Neural cell (in vitro differentiated cells): ENCODE results near the gene PALMD. TPM values are rescaled to one million over a fixed set of nuclear protein-coding genes. Genes with fewer than 3 reads are reported as not detected.

ENCODE experiments used
- H2AFZ ChIP-seq: fragments of 200-600, 300-800 bp; sonication (generic), shearing (Covaris generic); 2 replicates; pipeline ENCODE4 v1.6.0; 2014; ENCODE audit warnings: low read depth, mild to moderate bottlenecking, antibody characterized with exemption, low read length, moderate library complexity
- H3F3A ChIP-seq: fragments of 200-600 bp; shearing (Covaris generic); 2 replicates; pipeline ENCODE4 v1.6.1; 2016; ENCODE audit warnings: mild to moderate bottlenecking, moderate library complexity, mixed read lengths, antibody characterized with exemption, low read length; ENCODE audit not compliant: insufficient read depth, poor library complexity, severe bottlenecking
- H3K27ac ChIP-seq: fragments of 200-600, 300-800 bp; sonication (generic), shearing (Covaris generic); 2 replicates; pipeline ENCODE4 v1.5.1; 2014; ENCODE audit warnings: mild to moderate bottlenecking, low read length, moderate library complexity
- H3K27me3 ChIP-seq: fragments of 300-800, 200-600 bp; sonication (generic), shearing (Covaris generic); 2 replicates; pipeline ENCODE4 v1.6.0; 2014; ENCODE audit warnings: mild to moderate bottlenecking, low read depth, low read length, moderate library complexity; ENCODE audit not compliant: insufficient read depth
- H3K36me3 ChIP-seq: fragments of 300-800, 200-600 bp; sonication (generic), shearing (Covaris generic); 2 replicates; pipeline ENCODE4 v1.5.1; 2014; ENCODE audit warnings: mild to moderate bottlenecking, antibody characterized with exemption, low read length, moderate library complexity; ENCODE audit not compliant: insufficient read depth
- H3K4me2 ChIP-seq: fragments of 300-800, 200-600 bp; sonication (generic), shearing (Covaris generic); 2 replicates; pipeline ENCODE4 v1.6.0; 2014; ENCODE audit warnings: mild to moderate bottlenecking, low read length
- H3K4me3 ChIP-seq: fragments of 300-800, 200-600 bp; sonication (generic), shearing (Covaris generic); 2 replicates; pipeline ENCODE4 v1.5.1; 2014; ENCODE audit warnings: mild to moderate bottlenecking, low read length, moderate library complexity
- H3K79me2 ChIP-seq: fragments of 200-600 bp; shearing (Covaris generic); replicated peaks from 2 replicates; pipeline ENCODE4 v1.6.0; 2014; ENCODE audit warnings: mild to moderate bottlenecking, low read length, moderate library complexity; ENCODE audit not compliant: insufficient read depth
- H3K9ac ChIP-seq: fragments of 300-800, 200-600 bp; sonication (generic), shearing (Covaris generic); 2 replicates; pipeline ENCODE4 v1.6.1; 2016; ENCODE audit warnings: mild to moderate bottlenecking, low read length, mixed read lengths
- H3K9me2 ChIP-seq: fragments of 200-600 bp; shearing (Covaris generic); 2 replicates; pipeline ENCODE4 v1.6.1; 2016; ENCODE audit warnings: mild to moderate bottlenecking, low read length, mixed read lengths; ENCODE audit not compliant: insufficient read depth
- H3K9me3 ChIP-seq: fragments of 200-600, 300-800 bp; sonication (generic), shearing (Covaris generic); 2 replicates; pipeline ENCODE4 v1.6.1; 2016; ENCODE audit warnings: mild to moderate bottlenecking, mixed run types, low read length, moderate library complexity, mixed read lengths
- H4K20me1 ChIP-seq: fragments of 200-600 bp; shearing (Covaris generic); 2 replicates; pipeline ENCODE4 v1.6.1; 2016; ENCODE audit warnings: mild to moderate bottlenecking, mixed run types; ENCODE audit not compliant: insufficient read depth
- EP300 ChIP-seq: fragments of 450-650 bp; conservative IDR thresholded peaks from 2 replicates; pipeline ENCODE4 v1.6.1; 2014; ENCODE audit warnings: antibody characterized with exemption, mild to moderate bottlenecking, moderate library complexity; ENCODE audit not compliant: poor library complexity, severe bottlenecking
- EZH2 ChIP-seq: fragments of 200-600, 300-800 bp; shearing (Covaris generic), sonication (generic); IDR thresholded peaks from 2 replicates; pipeline ENCODE4 v1.6.1; 2014; ENCODE audit warnings: antibody characterized with exemption, low read length, borderline replicate concordance, mild to moderate bottlenecking; ENCODE audit not compliant: insufficient read depth, poor library complexity, severe bottlenecking
- MXI1 ChIP-seq: fragments of 450-650 bp; conservative IDR thresholded peaks from 2 replicates; pipeline ENCODE4 v1.6.1; 2014; ENCODE audit warnings: antibody characterized with exemption, mild to moderate bottlenecking; ENCODE audit not compliant: poor library complexity, severe bottlenecking
- POLR2AphosphoS5 ChIP-seq: IDR thresholded peaks from 2 replicates; pipeline ENCODE4 v1.6.1; 2012
- RAD21 ChIP-seq: fragments of 450-650 bp; conservative IDR thresholded peaks from 2 replicates; pipeline ENCODE4 v1.6.1; 2014; ENCODE audit warnings: antibody characterized with exemption, mild to moderate bottlenecking, moderate library complexity
- SMC3 ChIP-seq: fragments of 450-650 bp; conservative IDR thresholded peaks from 2 replicates; pipeline ENCODE4 v1.6.1; 2014; ENCODE audit warnings: antibody characterized with exemption, mild to moderate bottlenecking, moderate library complexity; ENCODE audit not compliant: poor library complexity
- TAF1 ChIP-seq: IDR thresholded peaks from 2 replicates; pipeline ENCODE4 v1.6.1; 2012; ENCODE audit warnings: low read depth
- polyA plus RNA-seq: library from polyadenylated mRNA; depleted of rRNA; stranded (reverse); fragments of >200 nt; gene quantifications from 2 replicates; pipeline ENCODE4 v1.2.3, GENCODE V29; 2014
- TF ChIP-seq, protein P1 (sequence below): IDR thresholded peaks from 2 replicates; pipeline ENCODE4 v1.6.1; 2012; ENCODE audit warnings: borderline replicate concordance
- TF ChIP-seq, protein P2 (sequence below): fragments of 450-650 bp; IDR thresholded peaks from 2 replicates; pipeline ENCODE4 v1.5.1; 2014; ENCODE audit warnings: antibody characterized with exemption, mild to moderate bottlenecking, moderate library complexity; ENCODE audit not compliant: poor library complexity, severe bottlenecking

PALMD gene
- polyA plus RNA-seq, 1 donor from 2014 or later: 19.4 TPM

DNA sequence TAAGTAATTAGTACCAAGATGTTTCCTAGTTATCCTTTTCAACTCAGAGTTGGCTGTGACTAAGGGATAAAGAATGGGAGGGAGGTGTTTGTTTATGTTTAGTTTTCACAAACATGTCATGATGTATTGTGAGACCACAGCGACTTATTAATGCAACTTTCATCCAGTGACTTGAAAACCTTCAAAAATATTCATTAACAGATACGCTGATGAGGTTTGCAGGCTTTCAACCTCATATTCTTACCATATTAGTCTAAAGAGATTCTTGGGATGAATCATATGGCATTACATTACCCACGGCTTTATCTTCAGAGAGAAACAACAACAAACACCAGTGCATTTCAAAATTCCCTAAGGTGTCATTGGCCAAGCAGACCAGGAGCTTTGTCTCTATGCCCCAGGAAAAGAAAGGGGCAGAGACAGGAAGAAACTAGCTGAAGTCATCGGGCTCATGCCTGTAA lies 36.4 kb downstream of the PALMD start:
- no peak for TF ChIP-seq POLR2AphosphoS5
- H3K4me3 ChIP-seq: no peak overlapping the region
- no peak overlapping the region for H3K4me2 ChIP-seq
- no peaks in the 10 kb centered on the region for H3F3A ChIP-seq
- H2AFZ ChIP-seq: no peak overlapping the region
- no peak overlapping the region for H3K27ac ChIP-seq
- no peaks in the 10 kb centered on the region for H4K20me1 ChIP-seq
- H3K9me2 ChIP-seq: no peaks in the 10 kb centered on the region
- no peaks in the 10 kb centered on the region for H3K79me2 ChIP-seq
- no peaks in the 10 kb centered on the region for H3K9me3 ChIP-seq
- H3K27me3 ChIP-seq: no peaks in the 10 kb centered on the region
- no peaks in the 10 kb centered on the region for H3K36me3 ChIP-seq
- no peak overlapping the region for H3K9ac ChIP-seq

DNA sequence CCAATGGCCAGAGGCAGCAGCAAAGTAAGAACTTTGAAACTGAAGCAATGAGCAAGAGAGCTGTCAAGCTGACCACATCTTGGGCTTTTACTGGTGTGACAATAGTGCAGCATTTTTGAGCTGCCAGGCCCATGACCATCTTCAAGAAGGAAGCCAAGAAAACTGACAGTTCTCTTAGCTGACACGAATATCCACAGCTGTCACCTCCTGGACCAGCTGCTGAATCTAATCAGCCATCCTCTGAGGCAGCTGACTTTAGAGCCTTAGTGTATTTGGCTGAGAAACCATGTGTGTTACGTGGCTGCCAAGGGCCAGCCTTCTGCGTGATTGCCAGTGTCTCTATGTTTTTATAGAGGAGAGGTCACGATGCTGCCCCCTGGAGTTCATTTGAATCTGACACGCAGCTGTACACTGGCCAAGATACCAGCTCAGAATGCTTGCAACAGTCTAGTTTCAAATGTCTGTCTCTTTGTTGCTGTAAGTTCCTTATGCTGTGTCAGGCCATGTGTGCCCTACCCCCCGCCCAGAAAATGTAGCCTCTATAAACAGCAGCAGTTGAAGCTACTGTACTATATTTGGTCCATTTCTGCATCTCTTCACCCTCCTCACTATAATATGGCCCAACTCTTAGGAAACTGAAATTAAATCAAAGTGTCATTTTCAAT lies 39.7 kb downstream of the PALMD start:
- no peaks in the 10 kb centered on the region for H3K79me2 ChIP-seq
- H3F3A ChIP-seq: no peaks in the 10 kb centered on the region
- TF ChIP-seq, protein P1, sequence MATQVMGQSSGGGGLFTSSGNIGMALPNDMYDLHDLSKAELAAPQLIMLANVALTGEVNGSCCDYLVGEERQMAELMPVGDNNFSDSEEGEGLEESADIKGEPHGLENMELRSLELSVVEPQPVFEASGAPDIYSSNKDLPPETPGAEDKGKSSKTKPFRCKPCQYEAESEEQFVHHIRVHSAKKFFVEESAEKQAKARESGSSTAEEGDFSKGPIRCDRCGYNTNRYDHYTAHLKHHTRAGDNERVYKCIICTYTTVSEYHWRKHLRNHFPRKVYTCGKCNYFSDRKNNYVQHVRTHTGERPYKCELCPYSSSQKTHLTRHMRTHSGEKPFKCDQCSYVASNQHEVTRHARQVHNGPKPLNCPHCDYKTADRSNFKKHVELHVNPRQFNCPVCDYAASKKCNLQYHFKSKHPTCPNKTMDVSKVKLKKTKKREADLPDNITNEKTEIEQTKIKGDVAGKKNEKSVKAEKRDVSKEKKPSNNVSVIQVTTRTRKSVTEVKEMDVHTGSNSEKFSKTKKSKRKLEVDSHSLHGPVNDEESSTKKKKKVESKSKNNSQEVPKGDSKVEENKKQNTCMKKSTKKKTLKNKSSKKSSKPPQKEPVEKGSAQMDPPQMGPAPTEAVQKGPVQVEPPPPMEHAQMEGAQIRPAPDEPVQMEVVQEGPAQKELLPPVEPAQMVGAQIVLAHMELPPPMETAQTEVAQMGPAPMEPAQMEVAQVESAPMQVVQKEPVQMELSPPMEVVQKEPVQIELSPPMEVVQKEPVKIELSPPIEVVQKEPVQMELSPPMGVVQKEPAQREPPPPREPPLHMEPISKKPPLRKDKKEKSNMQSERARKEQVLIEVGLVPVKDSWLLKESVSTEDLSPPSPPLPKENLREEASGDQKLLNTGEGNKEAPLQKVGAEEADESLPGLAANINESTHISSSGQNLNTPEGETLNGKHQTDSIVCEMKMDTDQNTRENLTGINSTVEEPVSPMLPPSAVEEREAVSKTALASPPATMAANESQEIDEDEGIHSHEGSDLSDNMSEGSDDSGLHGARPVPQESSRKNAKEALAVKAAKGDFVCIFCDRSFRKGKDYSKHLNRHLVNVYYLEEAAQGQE: no peak
- TF ChIP-seq TAF1 (no peak), POLR2AphosphoS5 (no peak), MXI1 (no peak), RAD21 (peak; percentile 40), EZH2 (no peak), EP300 (no peak), SMC3 (peak; percentile 56)
- TF ChIP-seq, protein P2, sequence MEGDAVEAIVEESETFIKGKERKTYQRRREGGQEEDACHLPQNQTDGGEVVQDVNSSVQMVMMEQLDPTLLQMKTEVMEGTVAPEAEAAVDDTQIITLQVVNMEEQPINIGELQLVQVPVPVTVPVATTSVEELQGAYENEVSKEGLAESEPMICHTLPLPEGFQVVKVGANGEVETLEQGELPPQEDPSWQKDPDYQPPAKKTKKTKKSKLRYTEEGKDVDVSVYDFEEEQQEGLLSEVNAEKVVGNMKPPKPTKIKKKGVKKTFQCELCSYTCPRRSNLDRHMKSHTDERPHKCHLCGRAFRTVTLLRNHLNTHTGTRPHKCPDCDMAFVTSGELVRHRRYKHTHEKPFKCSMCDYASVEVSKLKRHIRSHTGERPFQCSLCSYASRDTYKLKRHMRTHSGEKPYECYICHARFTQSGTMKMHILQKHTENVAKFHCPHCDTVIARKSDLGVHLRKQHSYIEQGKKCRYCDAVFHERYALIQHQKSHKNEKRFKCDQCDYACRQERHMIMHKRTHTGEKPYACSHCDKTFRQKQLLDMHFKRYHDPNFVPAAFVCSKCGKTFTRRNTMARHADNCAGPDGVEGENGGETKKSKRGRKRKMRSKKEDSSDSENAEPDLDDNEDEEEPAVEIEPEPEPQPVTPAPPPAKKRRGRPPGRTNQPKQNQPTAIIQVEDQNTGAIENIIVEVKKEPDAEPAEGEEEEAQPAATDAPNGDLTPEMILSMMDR: peak; percentile 42
- H3K9me3 ChIP-seq: no peaks in the 10 kb centered on the region
- H2AFZ ChIP-seq: no peak overlapping the region
- no peaks in the 10 kb centered on the region for H3K27me3 ChIP-seq
- no peaks in the 10 kb centered on the region for H4K20me1 ChIP-seq
- no peak overlapping the region for H3K4me3 ChIP-seq
- H3K9me2 ChIP-seq: no peaks in the 10 kb centered on the region
- no peaks in the 10 kb centered on the region for H3K36me3 ChIP-seq
- no peak overlapping the region for H3K4me2 ChIP-seq
- H3K27ac ChIP-seq: no peak overlapping the region
- H3K9ac ChIP-seq: no peak overlapping the region
